ENCODE measurements around the gene GGT5. TPM values are rescaled to one million over a fixed set of nuclear protein-coding genes. Genes with fewer than 3 reads are reported as not detected.

The GGT5 gene
- total and polyA plus RNA-seq, 2 of the 13 experiments (the other 11 are each of a cell fraction or from before 2014, with no cell fraction given): 0.69 to 3.1 TPM

GRCh38 chr22:24175160-24175808, 69.6 kb downstream of the GGT5 start (continued):
- TF ChIP-seq SNAPC4 (CRISPR knock-in tag; IDR thresholded peaks at IDR 0.05): no peak
- TF ChIP-seq JUN (CRISPR knock-in tag; IDR thresholded peaks at IDR 0.05): no peak
- no peak for TF ChIP-seq ZMYM2 (CRISPR knock-in tag; IDR thresholded peaks at IDR 0.05)
- no peak for TF ChIP-seq ZNF446 (CRISPR knock-in tag; IDR thresholded peaks at IDR 0.05)
- TF ChIP-seq KAT8 (CRISPR knock-in tag; IDR thresholded peaks at IDR 0.05): no peak
- TF ChIP-seq, protein P1, sequence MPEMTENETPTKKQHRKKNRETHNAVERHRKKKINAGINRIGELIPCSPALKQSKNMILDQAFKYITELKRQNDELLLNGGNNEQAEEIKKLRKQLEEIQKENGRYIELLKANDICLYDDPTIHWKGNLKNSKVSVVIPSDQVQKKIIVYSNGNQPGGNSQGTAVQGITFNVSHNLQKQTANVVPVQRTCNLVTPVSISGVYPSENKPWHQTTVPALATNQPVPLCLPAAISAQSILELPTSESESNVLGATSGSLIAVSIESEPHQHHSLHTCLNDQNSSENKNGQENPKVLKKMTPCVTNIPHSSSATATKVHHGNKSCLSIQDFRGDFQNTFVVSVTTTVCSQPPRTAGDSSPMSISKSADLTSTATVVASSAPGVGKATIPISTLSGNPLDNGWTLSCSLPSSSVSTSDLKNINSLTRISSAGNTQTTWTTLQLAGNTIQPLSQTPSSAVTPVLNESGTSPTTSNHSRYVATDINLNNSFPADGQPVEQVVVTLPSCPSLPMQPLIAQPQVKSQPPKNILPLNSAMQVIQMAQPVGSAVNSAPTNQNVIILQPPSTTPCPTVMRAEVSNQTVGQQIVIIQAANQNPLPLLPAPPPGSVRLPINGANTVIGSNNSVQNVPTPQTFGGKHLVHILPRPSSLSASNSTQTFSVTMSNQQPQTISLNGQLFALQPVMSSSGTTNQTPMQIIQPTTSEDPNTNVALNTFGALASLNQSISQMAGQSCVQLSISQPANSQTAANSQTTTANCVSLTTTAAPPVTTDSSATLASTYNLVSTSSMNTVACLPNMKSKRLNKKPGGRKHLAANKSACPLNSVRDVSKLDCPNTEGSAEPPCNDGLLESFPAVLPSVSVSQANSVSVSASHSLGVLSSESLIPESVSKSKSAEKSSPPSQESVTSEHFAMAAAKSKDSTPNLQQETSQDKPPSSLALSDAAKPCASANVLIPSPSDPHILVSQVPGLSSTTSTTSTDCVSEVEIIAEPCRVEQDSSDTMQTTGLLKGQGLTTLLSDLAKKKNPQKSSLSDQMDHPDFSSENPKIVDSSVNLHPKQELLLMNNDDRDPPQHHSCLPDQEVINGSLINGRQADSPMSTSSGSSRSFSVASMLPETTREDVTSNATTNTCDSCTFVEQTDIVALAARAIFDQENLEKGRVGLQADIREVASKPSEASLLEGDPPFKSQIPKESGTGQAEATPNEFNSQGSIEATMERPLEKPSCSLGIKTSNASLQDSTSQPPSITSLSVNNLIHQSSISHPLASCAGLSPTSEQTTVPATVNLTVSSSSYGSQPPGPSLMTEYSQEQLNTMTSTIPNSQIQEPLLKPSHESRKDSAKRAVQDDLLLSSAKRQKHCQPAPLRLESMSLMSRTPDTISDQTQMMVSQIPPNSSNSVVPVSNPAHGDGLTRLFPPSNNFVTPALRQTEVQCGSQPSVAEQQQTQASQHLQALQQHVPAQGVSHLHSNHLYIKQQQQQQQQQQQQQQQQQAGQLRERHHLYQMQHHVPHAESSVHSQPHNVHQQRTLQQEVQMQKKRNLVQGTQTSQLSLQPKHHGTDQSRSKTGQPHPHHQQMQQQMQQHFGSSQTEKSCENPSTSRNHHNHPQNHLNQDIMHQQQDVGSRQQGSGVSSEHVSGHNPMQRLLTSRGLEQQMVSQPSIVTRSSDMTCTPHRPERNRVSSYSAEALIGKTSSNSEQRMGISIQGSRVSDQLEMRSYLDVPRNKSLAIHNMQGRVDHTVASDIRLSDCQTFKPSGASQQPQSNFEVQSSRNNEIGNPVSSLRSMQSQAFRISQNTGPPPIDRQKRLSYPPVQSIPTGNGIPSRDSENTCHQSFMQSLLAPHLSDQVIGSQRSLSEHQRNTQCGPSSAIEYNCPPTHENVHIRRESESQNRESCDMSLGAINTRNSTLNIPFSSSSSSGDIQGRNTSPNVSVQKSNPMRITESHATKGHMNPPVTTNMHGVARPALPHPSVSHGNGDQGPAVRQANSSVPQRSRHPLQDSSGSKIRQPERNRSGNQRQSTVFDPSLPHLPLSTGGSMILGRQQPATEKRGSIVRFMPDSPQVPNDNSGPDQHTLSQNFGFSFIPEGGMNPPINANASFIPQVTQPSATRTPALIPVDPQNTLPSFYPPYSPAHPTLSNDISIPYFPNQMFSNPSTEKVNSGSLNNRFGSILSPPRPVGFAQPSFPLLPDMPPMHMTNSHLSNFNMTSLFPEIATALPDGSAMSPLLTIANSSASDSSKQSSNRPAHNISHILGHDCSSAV (CRISPR knock-in tag; IDR thresholded peaks at IDR 0.05; ENCODE audit: borderline replicate concordance): no peak
- TF ChIP-seq, protein P2, sequence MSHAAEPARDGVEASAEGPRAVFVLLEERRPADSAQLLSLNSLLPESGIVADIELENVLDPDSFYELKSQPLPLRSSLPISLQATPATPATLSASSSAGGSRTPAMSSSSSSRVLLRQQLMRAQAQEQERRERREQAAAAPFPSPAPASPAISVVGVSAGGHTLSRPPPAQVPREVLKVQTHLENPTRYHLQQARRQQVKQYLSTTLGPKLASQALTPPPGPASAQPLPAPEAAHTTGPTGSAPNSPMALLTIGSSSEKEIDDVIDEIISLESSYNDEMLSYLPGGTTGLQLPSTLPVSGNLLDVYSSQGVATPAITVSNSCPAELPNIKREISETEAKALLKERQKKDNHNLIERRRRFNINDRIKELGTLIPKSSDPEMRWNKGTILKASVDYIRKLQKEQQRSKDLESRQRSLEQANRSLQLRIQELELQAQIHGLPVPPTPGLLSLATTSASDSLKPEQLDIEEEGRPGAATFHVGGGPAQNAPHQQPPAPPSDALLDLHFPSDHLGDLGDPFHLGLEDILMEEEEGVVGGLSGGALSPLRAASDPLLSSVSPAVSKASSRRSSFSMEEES (CRISPR knock-in tag; IDR thresholded peaks at IDR 0.05): no peak
- TF ChIP-seq ZNF543 (CRISPR knock-in tag; IDR thresholded peaks at IDR 0.05): no peak
- TF ChIP-seq ZNF530 (CRISPR knock-in tag; IDR thresholded peaks at IDR 0.05; ENCODE audit: low read depth): no peak
- TF ChIP-seq ZFAT (CRISPR knock-in tag; conservative IDR thresholded peaks at IDR 0.05): no peak
- TF ChIP-seq SP5 (CRISPR knock-in tag; IDR thresholded peaks at IDR 0.05; ENCODE audit: borderline replicate concordance, low read depth): no peak
- no peak for TF ChIP-seq HIVEP1 (CRISPR knock-in tag; IDR thresholded peaks at IDR 0.05)

Measured in HepG2 (cell line).